ENCODE results near the gene PGC.
A peak's percentile ranks its signal among the peaks of the same experiment; 100 is the strongest.

Gene PGC

GRCh38 chr6:41721414-41721813 lies 25.8 kb downstream of the PGC start:
- Histone ChIP-seq H3K27ac (ENCODE audit: low read depth in 2 of 2, low read length in 2 of 2) (no peak overlapping the region), H3K36me3 (ENCODE audit: control insufficient read depth in 2 of 2, insufficient read depth in 2 of 2, low read length in 2 of 2) (peaks cover 0 to 2% of the 10 kb centered on the region in 2 donors), H3K9me3 (ENCODE audit: control insufficient read depth in 2 of 2, low read length in 2 of 2) (no peaks in the 10 kb centered on the region), H3K4me3 (ENCODE audit: low read length in 2 of 2) (no peak overlapping the region), H3K27me3 (ENCODE audit: control insufficient read depth in 2 of 2, insufficient read depth in 2 of 2, low read length in 2 of 2) (no peaks in the 10 kb centered on the region), H3K9ac (ENCODE audit: low read depth in 1 of 2, low read length in 2 of 2) (no peak overlapping the region), H3K4me1 (ENCODE audit: control insufficient read depth in 2 of 2, insufficient read depth in 2 of 2, low read length in 2 of 2) (peaks cover 29 to 40% of the 10 kb centered on the region in 2 donors)

GRCh38 chr6:41720783-41721182 lies 26.4 kb downstream of the PGC start:
- Histone ChIP-seq H3K9me3 (ENCODE audit: control insufficient read depth in 2 of 2, low read length in 2 of 2) (no peaks in the 10 kb centered on the region), H3K27ac (ENCODE audit: low read depth in 2 of 2, low read length in 2 of 2) (no peak overlapping the region), H3K9ac (ENCODE audit: low read depth in 1 of 2, low read length in 2 of 2) (no peak overlapping the region), H3K27me3 (ENCODE audit: control insufficient read depth in 2 of 2, insufficient read depth in 2 of 2, low read length in 2 of 2) (no peaks in the 10 kb centered on the region), H3K4me1 (ENCODE audit: control insufficient read depth in 2 of 2, insufficient read depth in 2 of 2, low read length in 2 of 2) (peaks cover 32 to 40% of the 10 kb centered on the region in 2 donors), H3K4me3 (ENCODE audit: low read length in 2 of 2) (no peak overlapping the region), H3K36me3 (ENCODE audit: control insufficient read depth in 2 of 2, insufficient read depth in 2 of 2, low read length in 2 of 2) (peaks cover 0 to 2% of the 10 kb centered on the region in 2 donors)

DNA sequence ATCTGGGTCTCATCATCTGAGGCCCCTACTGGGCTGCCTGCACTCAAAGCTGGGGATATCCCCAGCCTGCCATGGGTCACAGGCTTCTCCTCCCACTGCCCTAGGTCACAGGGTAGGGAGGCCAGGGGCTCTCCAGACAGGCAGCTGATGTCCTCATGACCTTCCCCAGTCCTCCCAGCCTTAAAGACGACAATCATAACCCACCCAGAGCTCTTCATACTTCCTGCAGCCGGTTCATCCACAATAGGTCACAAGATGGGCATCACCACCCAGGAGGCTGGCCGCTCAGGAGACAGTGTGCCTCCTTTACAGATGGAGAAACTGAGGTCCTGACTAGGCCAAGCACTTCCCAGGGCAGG lies 27.0 kb downstream of the PGC start:
- Histone ChIP-seq H3K4me1 (ENCODE audit: control insufficient read depth in 2 of 2, insufficient read depth in 2 of 2, low read length in 2 of 2) (peaks cover 32 to 38% of the 10 kb centered on the region in 2 donors), H3K9ac (ENCODE audit: low read depth in 1 of 2, low read length in 2 of 2) (peak overlapping the region in 1 of 2 donors; percentile 35), H3K27ac (ENCODE audit: low read depth in 2 of 2, low read length in 2 of 2) (peak overlapping the region in 1 of 2 donors; percentile 60), H3K9me3 (ENCODE audit: control insufficient read depth in 2 of 2, low read length in 2 of 2) (no peaks in the 10 kb centered on the region), H3K27me3 (ENCODE audit: control insufficient read depth in 2 of 2, insufficient read depth in 2 of 2, low read length in 2 of 2) (no peaks in the 10 kb centered on the region), H3K4me3 (ENCODE audit: low read length in 2 of 2) (no peak overlapping the region), H3K36me3 (ENCODE audit: control insufficient read depth in 2 of 2, insufficient read depth in 2 of 2, low read length in 2 of 2) (peaks cover 0 to 2% of the 10 kb centered on the region in 2 donors)

GRCh38 chr6:41719436-41720261 lies 27.5 kb downstream of the PGC start:
- peak overlapping the region; percentile 14 to 35 for H3K9ac ChIP-seq (ENCODE audit: low read depth in 1 of 2, low read length in 2 of 2)
- H3K27ac ChIP-seq (ENCODE audit: low read depth in 2 of 2, low read length in 2 of 2): peak overlapping the region in 1 of 2 donors; percentile 60
- peaks cover 0 to 2% of the 10 kb centered on the region in 2 donors for H3K36me3 ChIP-seq (ENCODE audit: control insufficient read depth in 2 of 2, insufficient read depth in 2 of 2, low read length in 2 of 2)
- no peaks in the 10 kb centered on the region for H3K27me3 ChIP-seq (ENCODE audit: control insufficient read depth in 2 of 2, insufficient read depth in 2 of 2, low read length in 2 of 2)
- H3K4me1 ChIP-seq (ENCODE audit: control insufficient read depth in 2 of 2, insufficient read depth in 2 of 2, low read length in 2 of 2): peaks cover 32 to 37% of the 10 kb centered on the region in 2 donors
- no peak overlapping the region for H3K4me3 ChIP-seq (ENCODE audit: low read length in 2 of 2)
- no peaks in the 10 kb centered on the region for H3K9me3 ChIP-seq (ENCODE audit: control insufficient read depth in 2 of 2, low read length in 2 of 2)

DNA sequence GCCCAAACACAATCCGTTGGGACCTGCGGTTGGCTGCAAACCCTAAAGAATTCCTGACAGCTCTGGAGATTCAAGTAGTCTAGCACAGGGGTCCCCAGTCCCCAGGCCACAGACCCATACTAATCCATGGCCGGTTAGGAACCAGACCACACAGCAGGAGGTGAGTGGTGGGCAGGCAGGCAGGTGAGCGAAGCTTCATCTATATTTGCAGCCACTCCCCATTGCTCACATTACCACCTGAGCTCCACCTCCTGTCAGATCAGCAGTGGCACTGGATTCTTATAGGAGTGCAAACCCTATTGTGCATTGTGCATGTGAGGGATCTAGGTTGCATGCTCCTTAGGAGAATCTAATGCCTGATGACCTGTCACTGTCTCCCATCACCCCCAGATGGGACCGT lies 28.4 kb downstream of the PGC start:
- no peaks in the 10 kb centered on the region for H3K36me3 ChIP-seq (ENCODE audit: control insufficient read depth in 2 of 2, insufficient read depth in 2 of 2, low read length in 2 of 2)
- H3K4me1 ChIP-seq (ENCODE audit: control insufficient read depth in 2 of 2, insufficient read depth in 2 of 2, low read length in 2 of 2): peaks cover 33 to 37% of the 10 kb centered on the region in 2 donors
- no peak overlapping the region for H3K27ac ChIP-seq (ENCODE audit: low read depth in 2 of 2, low read length in 2 of 2)
- H3K9ac ChIP-seq (ENCODE audit: low read depth in 1 of 2, low read length in 2 of 2): no peak overlapping the region
- no peaks in the 10 kb centered on the region for H3K27me3 ChIP-seq (ENCODE audit: control insufficient read depth in 2 of 2, insufficient read depth in 2 of 2, low read length in 2 of 2)
- H3K9me3 ChIP-seq (ENCODE audit: control insufficient read depth in 2 of 2, low read length in 2 of 2): no peaks in the 10 kb centered on the region
- H3K4me3 ChIP-seq (ENCODE audit: low read length in 2 of 2): no peak overlapping the region

DNA sequence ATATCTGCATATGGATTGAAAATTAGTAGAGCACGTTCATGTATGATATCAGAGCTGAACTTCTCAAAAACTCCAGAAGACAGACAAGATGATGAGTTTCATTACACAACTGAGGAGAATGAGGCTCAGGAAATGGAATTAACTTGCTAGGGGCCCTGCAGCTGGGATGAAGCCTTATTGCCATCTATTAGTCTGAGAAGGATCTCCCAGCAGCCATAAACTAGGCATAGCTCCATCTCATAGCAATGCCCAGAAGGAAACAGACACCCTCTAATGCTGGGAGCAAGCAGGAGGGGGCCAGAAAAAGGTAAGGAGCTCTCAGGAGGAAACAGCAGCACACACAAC lies 29.8 kb downstream of the PGC start:
- Histone ChIP-seq H3K27ac (ENCODE audit: low read depth in 2 of 2, low read length in 2 of 2) (no peak overlapping the region), H3K9me3 (ENCODE audit: control insufficient read depth in 2 of 2, low read length in 2 of 2) (no peaks in the 10 kb centered on the region), H3K4me1 (ENCODE audit: control insufficient read depth in 2 of 2, insufficient read depth in 2 of 2, low read length in 2 of 2) (peaks cover 36 to 40% of the 10 kb centered on the region in 2 donors), H3K4me3 (ENCODE audit: low read length in 2 of 2) (no peak overlapping the region), H3K36me3 (ENCODE audit: control insufficient read depth in 2 of 2, insufficient read depth in 2 of 2, low read length in 2 of 2) (peaks cover 0 to 2% of the 10 kb centered on the region in 2 donors), H3K9ac (ENCODE audit: low read depth in 1 of 2, low read length in 2 of 2) (no peak overlapping the region), H3K27me3 (ENCODE audit: control insufficient read depth in 2 of 2, insufficient read depth in 2 of 2, low read length in 2 of 2) (no peaks in the 10 kb centered on the region)

DNA sequence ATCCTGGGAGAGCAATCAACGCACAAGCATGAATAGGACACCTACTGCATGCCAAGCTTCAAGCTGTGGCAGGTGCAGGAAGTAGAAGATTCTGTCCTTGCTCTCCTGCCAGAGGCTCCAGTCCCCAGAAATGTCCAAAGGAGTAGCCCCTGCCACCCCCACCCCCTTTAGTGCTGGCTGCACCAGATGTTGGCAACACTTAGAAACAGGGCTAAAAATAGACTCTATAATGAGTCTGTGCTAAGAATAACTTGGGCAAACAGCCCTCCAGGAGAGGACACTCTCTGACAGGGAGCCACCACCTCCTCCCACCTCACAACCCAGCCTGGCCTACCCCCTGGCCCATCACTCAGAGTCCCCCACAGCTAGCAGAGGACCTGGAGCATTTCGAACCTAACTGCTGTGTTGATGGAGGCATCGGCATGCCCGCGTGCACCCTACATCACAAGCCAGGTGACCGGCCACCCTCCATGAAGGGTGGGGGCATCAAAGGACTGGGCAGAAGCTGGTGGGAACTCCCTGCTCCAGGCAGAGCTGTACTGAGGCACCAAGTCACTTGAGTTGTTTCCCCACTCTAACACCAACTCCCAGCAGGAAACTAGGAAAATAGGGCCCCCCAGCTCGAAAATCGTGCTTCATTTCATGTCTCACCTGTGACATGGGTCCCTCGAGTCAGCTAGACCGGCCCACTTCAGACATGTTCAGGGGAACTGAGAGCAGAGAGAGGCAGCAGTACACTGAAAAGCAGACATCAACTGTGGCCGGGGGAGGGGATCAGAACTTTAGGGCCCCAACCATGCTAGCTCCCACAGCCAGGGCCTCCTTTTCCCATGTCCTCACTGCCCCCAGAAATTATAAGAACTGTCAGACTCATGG lies 30.4 kb downstream of the PGC start:
- Histone ChIP-seq H3K9ac (ENCODE audit: low read depth in 1 of 2, low read length in 2 of 2) (no peak overlapping the region), H3K4me1 (ENCODE audit: control insufficient read depth in 2 of 2, insufficient read depth in 2 of 2, low read length in 2 of 2) (peaks cover 38 to 40% of the 10 kb centered on the region in 2 donors), H3K9me3 (ENCODE audit: control insufficient read depth in 2 of 2, low read length in 2 of 2) (no peaks in the 10 kb centered on the region), H3K27me3 (ENCODE audit: control insufficient read depth in 2 of 2, insufficient read depth in 2 of 2, low read length in 2 of 2) (no peaks in the 10 kb centered on the region), H3K27ac (ENCODE audit: low read depth in 2 of 2, low read length in 2 of 2) (peak overlapping the region in 1 of 2 donors; percentile 4), H3K4me3 (ENCODE audit: low read length in 2 of 2) (no peak overlapping the region), H3K36me3 (ENCODE audit: control insufficient read depth in 2 of 2, insufficient read depth in 2 of 2, low read length in 2 of 2) (peaks cover 0 to 2% of the 10 kb centered on the region in 2 donors)

GRCh38 chr6:41715795-41716515 lies 31.2 kb downstream of the PGC start:
- H3K27ac ChIP-seq (ENCODE audit: low read depth in 2 of 2, low read length in 2 of 2): no peak overlapping the region

DNA sequence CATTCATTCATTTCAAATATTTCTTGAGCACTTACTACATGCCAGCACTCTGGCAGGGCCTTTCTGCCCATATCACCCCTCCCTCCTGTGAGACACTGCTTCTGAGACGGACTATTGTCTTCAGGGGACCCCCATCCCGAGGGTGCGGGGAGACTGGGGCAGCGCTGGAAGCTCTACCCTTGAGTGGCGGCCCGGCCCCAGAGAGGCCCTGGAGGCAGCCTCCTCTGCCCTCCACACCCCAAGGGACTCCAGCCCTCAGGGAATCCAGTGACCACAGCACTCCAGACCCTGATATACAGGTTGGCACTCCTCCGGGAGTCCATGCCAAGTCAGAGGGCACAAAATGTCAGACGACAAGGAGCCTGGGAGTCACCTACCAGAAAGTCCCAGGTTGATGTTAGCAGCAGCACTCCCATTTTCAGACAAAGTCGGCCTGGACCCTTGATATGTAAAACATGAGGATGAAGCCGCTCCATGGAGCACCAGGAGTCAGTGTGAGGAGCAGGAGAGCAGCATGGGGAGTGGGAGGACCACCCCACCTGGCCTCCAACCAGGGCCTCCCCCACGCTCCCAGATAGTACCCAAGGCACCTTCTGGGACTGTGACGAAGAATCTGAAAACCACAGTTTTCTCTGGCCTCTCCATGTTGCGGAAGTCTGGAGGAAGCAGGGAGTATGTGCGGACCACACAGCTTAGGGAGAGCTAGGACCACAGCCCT lies 32.5 kb downstream of the PGC start:
- H3K36me3 ChIP-seq (ENCODE audit: control insufficient read depth in 2 of 2, insufficient read depth in 2 of 2, low read length in 2 of 2): peaks cover 0 to 2% of the 10 kb centered on the region in 2 donors
- no peaks in the 10 kb centered on the region for H3K9me3 ChIP-seq (ENCODE audit: control insufficient read depth in 2 of 2, low read length in 2 of 2)
- H3K27me3 ChIP-seq (ENCODE audit: control insufficient read depth in 2 of 2, insufficient read depth in 2 of 2, low read length in 2 of 2): no peaks in the 10 kb centered on the region
- no peak overlapping the region for H3K9ac ChIP-seq (ENCODE audit: low read depth in 1 of 2, low read length in 2 of 2)
- H3K4me1 ChIP-seq (ENCODE audit: control insufficient read depth in 2 of 2, insufficient read depth in 2 of 2, low read length in 2 of 2): peaks cover 24 to 25% of the 10 kb centered on the region in 2 donors
- no peak overlapping the region for H3K27ac ChIP-seq (ENCODE audit: low read depth in 2 of 2, low read length in 2 of 2)
- H3K4me3 ChIP-seq (ENCODE audit: low read length in 2 of 2): no peak overlapping the region

More at GRCh38 chr6:41715795-41716515, 31.2 kb downstream of the PGC start:
- peaks cover 35 to 38% of the 10 kb centered on the region in 2 donors for H3K4me1 ChIP-seq (ENCODE audit: control insufficient read depth in 2 of 2, insufficient read depth in 2 of 2, low read length in 2 of 2)
- H3K9ac ChIP-seq (ENCODE audit: low read depth in 1 of 2, low read length in 2 of 2): no peak overlapping the region
- no peak overlapping the region for H3K4me3 ChIP-seq (ENCODE audit: low read length in 2 of 2)
- H3K27me3 ChIP-seq (ENCODE audit: control insufficient read depth in 2 of 2, insufficient read depth in 2 of 2, low read length in 2 of 2): no peaks in the 10 kb centered on the region
- H3K36me3 ChIP-seq (ENCODE audit: control insufficient read depth in 2 of 2, insufficient read depth in 2 of 2, low read length in 2 of 2): peaks cover 0 to 2% of the 10 kb centered on the region in 2 donors
- no peaks in the 10 kb centered on the region for H3K9me3 ChIP-seq (ENCODE audit: control insufficient read depth in 2 of 2, low read length in 2 of 2)
